ENCODE measurements around the gene PRLR. TPM values are rescaled to one million over a fixed set of nuclear protein-coding genes. Genes with fewer than 3 reads are reported as not detected.
"Not testable (repeated sequence)": the region's sequence is repeated elsewhere in the genome, so short reads cannot be mapped to it uniquely, and the experiment has no call there.

Gene PRLR
- total RNA-seq, 2 experiments from 2014 or later = 0.02 TPM; not detected in 1

GRCh38 chr5:35188031-35188457 is 42.2 kb downstream of the PRLR start:
- no peak for ATAC-seq

GRCh38 chr5:35187621-35188020 is 42.7 kb downstream of the PRLR start:
- intact Hi-C loops (cut with DNase I, micrococcal nuclease); H3K27ac Mint-ChIP-seq; CTCF ChIA-PET; POLR2A ChIA-PET; H3K4me3 Mint-ChIP-seq; H3K4me1 Mint-ChIP-seq; ATAC-seq; H3K36me3 Mint-ChIP-seq (ENCODE audit: low read depth); H3K9me3 Mint-ChIP-seq (ENCODE audit: low read depth); DNase-seq: not testable (repeated sequence)
- H3K27me3 Mint-ChIP-seq = peaks cover 10% of the 10 kb centered on the region

More at GRCh38 chr5:35188031-35188457, 42.2 kb downstream of the PRLR start:
- H3K36me3 Mint-ChIP-seq (ENCODE audit: low read depth) = no peaks in the 10 kb centered on the region
- no peak overlapping the region for H3K4me3 Mint-ChIP-seq
- no peaks in the 10 kb centered on the region for H3K4me1 Mint-ChIP-seq
- DNase-seq = no peak
- CTCF ChIA-PET = interaction anchor here (0.7 kb wide), 1 partner anchor 448 kb away, joined by 4 read pairs; no protein-coding TSS in a partner anchor
- intact Hi-C loops (cut with DNase I, micrococcal nuclease) = no loop called here
- peaks cover 10% of the 10 kb centered on the region for H3K27me3 Mint-ChIP-seq
- no peak overlapping the region for H3K27ac Mint-ChIP-seq
- POLR2A ChIA-PET = no interaction called here
- H3K9me3 Mint-ChIP-seq (ENCODE audit: low read depth) = no peaks in the 10 kb centered on the region

GRCh38 chr5:35186749-35187148 is 43.5 kb downstream of the PRLR start:
- Mint-ChIP-seq H3K4me1 (no peaks in the 10 kb centered on the region), H3K27me3 (peaks cover 11% of the 10 kb centered on the region), H3K9me3 (ENCODE audit: low read depth) (no peaks in the 10 kb centered on the region), H3K36me3 (ENCODE audit: low read depth) (no peaks in the 10 kb centered on the region), H3K4me3 (no peak overlapping the region), H3K27ac (no peak overlapping the region)
- POLR2A ChIA-PET = no interaction called here
- intact Hi-C loops (cut with DNase I, micrococcal nuclease) = no loop called here
- no peak for ATAC-seq
- no peak for DNase-seq
- CTCF ChIA-PET = no interaction called here

- CTCF ChIA-PET = interaction anchor here (0.6 to 0.8 kb wide), 2 partner anchors 42 to 724 kb away, joined by 3 read pairs; no protein-coding TSS in a partner anchor
- intact Hi-C loops (cut with DNase I, micrococcal nuclease) = no loop called here
- Mint-ChIP-seq H3K9me3 (ENCODE audit: low read depth) (no peaks in the 10 kb centered on the region), H3K36me3 (ENCODE audit: low read depth) (no peaks in the 10 kb centered on the region), H3K4me3 (no peak overlapping the region), H3K27ac (no peak overlapping the region), H3K27me3 (peaks cover 9% of the 10 kb centered on the region), H3K4me1 (no peaks in the 10 kb centered on the region)
- DNase-seq (no peak), ATAC-seq (no peak)
- POLR2A ChIA-PET = interaction anchor here (0.7 kb wide), 1 partner anchor 519 kb away, joined by 3 read pairs; no protein-coding TSS in a partner anchor
These were observed 44.8 kb downstream of the PRLR start for GRCh38 chr5:35185518-35185917.

GRCh38 chr5:35183556-35183955 is 46.7 kb downstream of the PRLR start:
- ChIA-PET CTCF (interaction anchor here (1.2 to 1.6 kb wide), 3 partner anchors 9 to 51 kb away, joined by 3 to 4 read pairs (median 4); no protein-coding TSS in a partner anchor), POLR2A (no interaction called here)
- DNase-seq (no peak), ATAC-seq (no peak)
- no peaks in the 10 kb centered on the region for H3K9me3 Mint-ChIP-seq (ENCODE audit: low read depth)
- H3K27ac Mint-ChIP-seq = no peak overlapping the region
- intact Hi-C loops (cut with DNase I, micrococcal nuclease) = loop anchor here (1.0 to 2.0 kb wide), 3 partner anchors 94 to 743 kb away; no protein-coding TSS in a partner anchor
- no peaks in the 10 kb centered on the region for H3K36me3 Mint-ChIP-seq (ENCODE audit: low read depth)
- H3K4me3 Mint-ChIP-seq = no peak overlapping the region
- H3K27me3 Mint-ChIP-seq = peaks cover 9% of the 10 kb centered on the region
- H3K4me1 Mint-ChIP-seq = no peaks in the 10 kb centered on the region

- DNase-seq (peak; percentile 67), ATAC-seq (peak; percentile 70)
- ChIA-PET POLR2A (no interaction called here), CTCF (interaction anchor here (0.7 to 1.6 kb wide), 6 partner anchors 17 to 92 kb away, joined by 3 to 5 read pairs (median 4); no protein-coding TSS in a partner anchor)
- Mint-ChIP-seq H3K4me3 (no peak overlapping the region), H3K4me1 (no peaks in the 10 kb centered on the region), H3K27me3 (peaks cover 9% of the 10 kb centered on the region), H3K9me3 (ENCODE audit: low read depth) (no peaks in the 10 kb centered on the region), H3K36me3 (ENCODE audit: low read depth) (no peaks in the 10 kb centered on the region), H3K27ac (no peak overlapping the region)
- intact Hi-C loops (cut with DNase I, micrococcal nuclease) = loop anchor here (1.0 to 2.0 kb wide), 3 partner anchors 94 to 743 kb away; no protein-coding TSS in a partner anchor
These were observed 47.3 kb downstream of the PRLR start for GRCh38 chr5:35182910-35183535.

- Mint-ChIP-seq H3K9me3 (ENCODE audit: low read depth) (no peaks in the 10 kb centered on the region), H3K27me3 (peaks cover 9% of the 10 kb centered on the region), H3K27ac (no peak overlapping the region), H3K36me3 (ENCODE audit: low read depth) (no peaks in the 10 kb centered on the region), H3K4me1 (no peaks in the 10 kb centered on the region), H3K4me3 (no peak overlapping the region)
- intact Hi-C loops (cut with DNase I, micrococcal nuclease) = loop anchor here in 1 of 2 experiments (2.0 kb wide), 1 partner anchor 94 kb away; no protein-coding TSS in a partner anchor
- no peak for ATAC-seq
- ChIA-PET CTCF (interaction anchor here (0.7 to 1.6 kb wide), 6 partner anchors 17 to 92 kb away, joined by 3 to 5 read pairs (median 4); no protein-coding TSS in a partner anchor), POLR2A (no interaction called here)
- no peak for DNase-seq
These were observed 47.8 kb downstream of the PRLR start for GRCh38 chr5:35182486-35182885.

GRCh38 chr5:35180046-35180445 is 50.2 kb downstream of the PRLR start:
- no peak overlapping the region for H3K4me3 Mint-ChIP-seq
- H3K27me3 Mint-ChIP-seq = peaks cover 11% of the 10 kb centered on the region
- intact Hi-C loops (cut with DNase I, micrococcal nuclease) = no loop called here
- peaks cover 1% of the 10 kb centered on the region for H3K9me3 Mint-ChIP-seq (ENCODE audit: low read depth)
- CTCF ChIA-PET = interaction anchor here (0.8 kb wide), 1 partner anchor 34 kb away, joined by 3 read pairs; no protein-coding TSS in a partner anchor
- no peak for DNase-seq
- H3K27ac Mint-ChIP-seq = no peak overlapping the region
- POLR2A ChIA-PET = no interaction called here
- H3K36me3 Mint-ChIP-seq (ENCODE audit: low read depth) = no peaks in the 10 kb centered on the region
- H3K4me1 Mint-ChIP-seq = no peaks in the 10 kb centered on the region
- ATAC-seq = no peak

- Mint-ChIP-seq H3K27ac (no peak overlapping the region), H3K4me1 (no peaks in the 10 kb centered on the region), H3K27me3 (peaks cover 10% of the 10 kb centered on the region), H3K36me3 (ENCODE audit: low read depth) (no peaks in the 10 kb centered on the region), H3K4me3 (no peak overlapping the region), H3K9me3 (ENCODE audit: low read depth) (peaks cover 5% of the 10 kb centered on the region)
- CTCF ChIA-PET = interaction anchor here (0.6 kb wide), 1 partner anchor 1553 kb away, joined by 3 read pairs; no protein-coding TSS in a partner anchor
- DNase-seq (no peak), ATAC-seq (peak; percentile 49)
- POLR2A ChIA-PET = no interaction called here
- intact Hi-C loops (cut with DNase I, micrococcal nuclease) = no loop called here
These were observed 52.5 kb downstream of the PRLR start for GRCh38 chr5:35177783-35178182.

GRCh38 chr5:35172533-35172932 is 57.8 kb downstream of the PRLR start:
- no peak for ATAC-seq
- Mint-ChIP-seq H3K36me3 (ENCODE audit: low read depth) (no peaks in the 10 kb centered on the region), H3K4me3 (no peak overlapping the region), H3K4me1 (no peaks in the 10 kb centered on the region), H3K27me3 (peaks cover 15% of the 10 kb centered on the region), H3K9me3 (ENCODE audit: low read depth) (peaks cover 10% of the 10 kb centered on the region), H3K27ac (no peak overlapping the region)
- intact Hi-C loops (cut with DNase I, micrococcal nuclease) = no loop called here
- ChIA-PET CTCF (no interaction called here), POLR2A (no interaction called here)
- DNase-seq = no peak

- intact Hi-C loops (cut with DNase I, micrococcal nuclease) = no loop called here
- CTCF ChIA-PET = interaction anchor here (0.6 kb wide), 1 partner anchor 96 kb away, joined by 3 read pairs; no protein-coding TSS in a partner anchor
- H3K4me3 Mint-ChIP-seq = no peak overlapping the region
These were observed 58.3 kb downstream of the PRLR start for GRCh38 chr5:35171991-35172390.

GRCh38 chr5:35171078-35171477 is 59.2 kb downstream of the PRLR start:
- no peak for ATAC-seq
- CTCF ChIA-PET = no interaction called here
- intact Hi-C loops (cut with DNase I, micrococcal nuclease) = no loop called here
- no peak overlapping the region for H3K27ac Mint-ChIP-seq
- no peaks in the 10 kb centered on the region for H3K4me1 Mint-ChIP-seq
- no peaks in the 10 kb centered on the region for H3K36me3 Mint-ChIP-seq (ENCODE audit: low read depth)
- POLR2A ChIA-PET = no interaction called here
- H3K27me3 Mint-ChIP-seq = peaks cover 15% of the 10 kb centered on the region
- H3K4me3 Mint-ChIP-seq = no peak overlapping the region
- DNase-seq = no peak
- H3K9me3 Mint-ChIP-seq (ENCODE audit: low read depth) = peaks cover 14% of the 10 kb centered on the region

More at GRCh38 chr5:35171991-35172390, 58.3 kb downstream of the PRLR start:
- DNase-seq (no peak), ATAC-seq (no peak)
- Mint-ChIP-seq H3K27me3 (peaks cover 15% of the 10 kb centered on the region), H3K27ac (no peak overlapping the region), H3K4me1 (no peaks in the 10 kb centered on the region), H3K36me3 (ENCODE audit: low read depth) (no peaks in the 10 kb centered on the region), H3K9me3 (ENCODE audit: low read depth) (peaks cover 14% of the 10 kb centered on the region)
- POLR2A ChIA-PET = no interaction called here

Data from activated CD4-positive, alpha-beta T cell treated with anti-CD3 and anti-CD28 coated beads for 36 hours (primary cell).